ENCODE measurements around the gene ALDOA. TPM values are rescaled to one million over a fixed set of nuclear protein-coding genes. Genes with fewer than 3 reads are reported as not detected.
"Not testable (repeated sequence)": the region's sequence is repeated elsewhere in the genome, so short reads cannot be mapped to it uniquely, and the experiment has no call there.

Gene ALDOA
- total RNA-seq, 2 donors from 2014 or later: 2,396 to 2,926 TPM

DNA sequence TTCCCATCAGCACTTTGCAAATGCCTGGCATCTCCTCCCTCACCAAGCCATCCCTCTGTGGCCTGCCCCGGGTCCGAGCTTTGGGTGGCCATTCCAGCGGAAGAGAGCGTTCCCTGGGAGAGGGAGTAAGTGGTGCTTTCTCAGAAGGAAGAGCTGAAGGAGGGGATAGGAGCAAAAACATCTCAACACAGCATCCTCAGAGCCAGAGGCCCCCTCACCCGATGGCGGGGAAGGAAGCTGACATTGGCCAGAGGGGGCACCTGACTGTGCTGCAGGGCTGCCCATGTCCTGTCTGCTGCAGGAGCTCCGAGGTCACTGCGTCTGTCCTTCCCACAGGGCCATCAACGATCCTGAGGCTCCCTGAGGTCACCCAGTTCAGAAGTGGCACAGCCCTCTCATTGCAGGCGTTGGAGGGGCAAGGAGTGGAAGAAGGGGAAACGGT, 34.1 kb upstream of the ALDOA start:
- H3K9ac ChIP-seq (ENCODE audit: low read depth in 2 of 2, low read length in 2 of 2): no peak overlapping the region
- H3K4me1 ChIP-seq: no peaks in the 10 kb centered on the region
- DNase-seq: no peak
- TF ChIP-seq, protein P1, sequence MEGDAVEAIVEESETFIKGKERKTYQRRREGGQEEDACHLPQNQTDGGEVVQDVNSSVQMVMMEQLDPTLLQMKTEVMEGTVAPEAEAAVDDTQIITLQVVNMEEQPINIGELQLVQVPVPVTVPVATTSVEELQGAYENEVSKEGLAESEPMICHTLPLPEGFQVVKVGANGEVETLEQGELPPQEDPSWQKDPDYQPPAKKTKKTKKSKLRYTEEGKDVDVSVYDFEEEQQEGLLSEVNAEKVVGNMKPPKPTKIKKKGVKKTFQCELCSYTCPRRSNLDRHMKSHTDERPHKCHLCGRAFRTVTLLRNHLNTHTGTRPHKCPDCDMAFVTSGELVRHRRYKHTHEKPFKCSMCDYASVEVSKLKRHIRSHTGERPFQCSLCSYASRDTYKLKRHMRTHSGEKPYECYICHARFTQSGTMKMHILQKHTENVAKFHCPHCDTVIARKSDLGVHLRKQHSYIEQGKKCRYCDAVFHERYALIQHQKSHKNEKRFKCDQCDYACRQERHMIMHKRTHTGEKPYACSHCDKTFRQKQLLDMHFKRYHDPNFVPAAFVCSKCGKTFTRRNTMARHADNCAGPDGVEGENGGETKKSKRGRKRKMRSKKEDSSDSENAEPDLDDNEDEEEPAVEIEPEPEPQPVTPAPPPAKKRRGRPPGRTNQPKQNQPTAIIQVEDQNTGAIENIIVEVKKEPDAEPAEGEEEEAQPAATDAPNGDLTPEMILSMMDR (IDR thresholded peaks at IDR 0.05): no peak
- peaks cover 26% of the 10 kb centered on the region for H3K27me3 ChIP-seq
- intact Hi-C loops (cut with DNase I): no loop called here
- no peaks in the 10 kb centered on the region for H3K9me3 ChIP-seq
- H3K27ac ChIP-seq: no peak overlapping the region
- no peak overlapping the region for H3K4me3 ChIP-seq
- H3K36me3 ChIP-seq: no peaks in the 10 kb centered on the region

DNA sequence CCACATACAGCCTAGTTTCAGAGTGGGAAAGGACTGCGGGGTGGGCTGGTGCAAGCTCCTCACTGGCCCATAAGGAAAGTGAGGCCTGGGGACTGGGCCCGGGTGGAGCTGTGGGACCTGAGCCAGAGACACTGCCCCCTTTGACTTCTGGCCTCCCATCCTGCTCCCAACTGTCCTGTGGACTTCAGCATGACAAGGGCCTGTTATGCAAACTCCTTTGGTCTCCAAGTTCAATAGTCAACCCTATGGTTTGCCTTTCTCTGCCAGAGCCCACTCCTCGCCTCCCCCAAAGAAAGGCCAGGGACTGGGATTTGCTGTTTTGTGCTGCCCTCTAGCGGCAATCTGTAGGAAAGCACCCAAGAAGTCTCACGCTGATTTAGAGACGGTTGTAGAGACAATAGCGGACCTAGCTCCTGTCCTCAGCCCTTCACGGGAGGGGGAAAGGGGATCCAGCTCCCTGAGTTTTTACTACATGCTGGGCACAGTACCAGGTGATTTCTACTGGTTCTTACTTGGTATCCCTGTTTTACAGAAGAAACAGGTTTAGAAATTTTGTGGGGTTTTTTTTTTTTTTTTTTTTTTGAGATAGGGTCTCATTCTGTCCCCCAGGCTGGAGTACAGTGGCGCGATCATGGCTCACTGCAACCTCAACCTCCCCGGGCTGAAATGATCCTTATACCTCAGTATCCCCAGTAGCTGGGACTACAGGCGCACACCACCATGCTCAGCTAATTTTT, 33.3 kb upstream of the ALDOA start:
- Histone ChIP-seq H3K4me3 (no peak overlapping the region), H3K36me3 (no peaks in the 10 kb centered on the region), H3K4me1 (no peaks in the 10 kb centered on the region), H3K27me3 (peaks cover 26% of the 10 kb centered on the region), H3K9me3 (no peaks in the 10 kb centered on the region), H3K27ac (no peak overlapping the region), H3K9ac (ENCODE audit: low read depth in 2 of 2, low read length in 2 of 2) (no peak overlapping the region)
- intact Hi-C loops (cut with DNase I): no loop called here
- DNase-seq: peak; percentile 61
- TF ChIP-seq, protein P1 (IDR thresholded peaks at IDR 0.05): peak; percentile 65

- TF ChIP-seq, protein P1 (IDR thresholded peaks at IDR 0.05): no peak
- H3K27ac ChIP-seq: no peak overlapping the region
- intact Hi-C loops (cut with DNase I): no loop called here
- H3K9me3 ChIP-seq: no peaks in the 10 kb centered on the region
- no peak overlapping the region for H3K9ac ChIP-seq (ENCODE audit: low read depth in 2 of 2, low read length in 2 of 2)
- H3K4me1 ChIP-seq: no peaks in the 10 kb centered on the region
- peaks cover 26% of the 10 kb centered on the region for H3K27me3 ChIP-seq
- H3K36me3 ChIP-seq: no peaks in the 10 kb centered on the region
- no peak overlapping the region for H3K4me3 ChIP-seq
- DNase-seq: no peak
These were observed 32.3 kb upstream of the ALDOA start for GRCh38 chr16:30033270-30033669.

- no peak overlapping the region for H3K27ac ChIP-seq
- intact Hi-C loops (cut with DNase I): no loop called here
- H3K9me3 ChIP-seq: no peaks in the 10 kb centered on the region
- no peak overlapping the region for H3K9ac ChIP-seq (ENCODE audit: low read depth in 2 of 2, low read length in 2 of 2)
- no peak overlapping the region for H3K4me3 ChIP-seq
- no peaks in the 10 kb centered on the region for H3K27me3 ChIP-seq
- TF ChIP-seq, protein P1 (IDR thresholded peaks at IDR 0.05): no peak
- no peak for DNase-seq
- no peaks in the 10 kb centered on the region for H3K4me1 ChIP-seq
- no peaks in the 10 kb centered on the region for H3K36me3 ChIP-seq
These were observed 25.3 kb upstream of the ALDOA start for GRCh38 chr16:30040221-30040620.

DNA sequence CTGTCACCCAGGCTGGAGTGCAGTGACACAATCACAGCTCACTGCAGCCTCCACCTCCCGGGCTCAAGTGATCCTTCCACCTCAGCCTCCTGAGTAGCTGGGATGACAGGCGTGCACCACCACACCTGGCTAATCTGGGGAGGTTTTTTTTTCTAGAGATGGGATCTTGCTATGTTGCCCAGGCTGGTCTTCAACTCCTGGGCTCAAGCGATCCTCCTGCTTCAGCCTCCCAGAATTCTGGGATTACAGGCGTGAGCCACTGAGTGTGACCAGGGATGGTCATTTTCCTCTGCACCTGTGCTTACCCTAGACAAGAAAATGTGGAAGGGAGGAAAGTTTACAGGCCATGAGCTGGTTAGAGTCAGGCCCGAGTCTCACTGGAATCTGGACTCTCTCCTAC, 24.9 kb upstream of the ALDOA start:
- H3K9ac ChIP-seq (ENCODE audit: low read depth in 2 of 2, low read length in 2 of 2); H3K4me1 ChIP-seq; H3K9me3 ChIP-seq; DNase-seq; H3K27me3 ChIP-seq; H3K27ac ChIP-seq; intact Hi-C loops (cut with DNase I); H3K36me3 ChIP-seq; H3K4me3 ChIP-seq: not testable (repeated sequence)

GRCh38 chr16:30041841-30042240, 23.7 kb upstream of the ALDOA start:
- H3K27me3 ChIP-seq: no peaks in the 10 kb centered on the region
- H3K4me1 ChIP-seq: no peaks in the 10 kb centered on the region
- no peak overlapping the region for H3K27ac ChIP-seq
- no peaks in the 10 kb centered on the region for H3K9me3 ChIP-seq
- H3K36me3 ChIP-seq: no peaks in the 10 kb centered on the region
- DNase-seq: no peak
- TF ChIP-seq, protein P1 (IDR thresholded peaks at IDR 0.05): no peak
- H3K4me3 ChIP-seq: no peak overlapping the region
- no peak overlapping the region for H3K9ac ChIP-seq (ENCODE audit: low read depth in 2 of 2, low read length in 2 of 2)
- intact Hi-C loops (cut with DNase I): no loop called here

Data from colonic mucosa (tissue), 4 donors.